HCT116 (cell line): ENCODE results near the gene CYP2U1. TPM values are rescaled to one million over a fixed set of nuclear protein-coding genes. Genes with fewer than 3 reads are reported as not detected.

Experiments used
- ATAC-seq: fragments of 200-7000 bp; cut with Tn5 transposase; 2 replicates; pipeline ENCODE4 v1.9.1; 2020; ENCODE audit warnings: mild to moderate bottlenecking, moderate library complexity
- BruUV-seq: library from RNA; stranded (reverse); fragments of 400-500 nt; replicated peaks from 2 replicates; lab custom pipeline; 2021; lab: Mats Ljungman, UMichigan
- CTCF ChIA-PET: fragments of 300-600 bp; sonication (Branson Sonifier 250); formaldehyde crosslinking; loops from one replicate; lab custom pipeline; 2021; ENCODE audit warnings: antibody characterized with exemption; lab: Charles Lee
- POLR2A ChIA-PET: fragments of 300-600, 350-600 bp; sonication (Branson Sonifier 250); formaldehyde crosslinking; loops from one replicate; lab custom pipeline; 2021; ENCODE audit warnings: antibody characterized with exemption; lab: Charles Lee
- RAD21 ChIA-PET, 2 experiments: fragments of 300-600 bp; sonication (Branson Sonifier 250); formaldehyde crosslinking; loops; one replicate each; lab custom pipeline; 2023; ENCODE audit warnings: low total read pairs in 2 of 2; ENCODE audit not compliant: uncharacterized antibody in 2 of 2, unreplicated experiment in 2 of 2, low non-redundant PET in 1 of 2; lab: Charles Lee
- DNase-seq: peaks from one replicate; pipeline ENCODE4 v3.0.0-alpha.2; 2010; ENCODE audit warnings: low read depth, low spot score
- H2AFZ ChIP-seq: fragments of 200-600 bp; shearing (Covaris generic), sonication (generic); 2 replicates; pipeline ENCODE4 v1.6.1; 2017; ENCODE audit warnings: low read depth, mixed run types, mixed read lengths, antibody characterized with exemption, low read length; ENCODE audit not compliant: poor library complexity, severe bottlenecking
- H3K27ac ChIP-seq: 2 replicates; pipeline ENCODE4 v1.5.1; 2012; ENCODE audit warnings: low read depth, low read length
- H3K27me3 ChIP-seq: fragments of 200-600 bp; sonication (generic); 2 replicates; pipeline ENCODE4 v1.6.1; 2016; ENCODE audit warnings: mixed run types, low read length, mixed read lengths; ENCODE audit not compliant: insufficient read depth
- H3K36me3 ChIP-seq, 2 experiments: fragments of 200-500 bp in 1 of 2; fragments of 200-600 bp in 1 of 2; sonication (Bioruptor generic) in 1 of 2; sonication (generic) in 1 of 2; 2 replicates each; pipeline versions ENCODE4 v1.5.1 to v1.6.1; 2014 to 2016; ENCODE audit warnings: low read length in 2 of 2, inconsistent platforms in 1 of 2, mixed read lengths in 1 of 2, mixed run types in 1 of 2; ENCODE audit not compliant: insufficient read depth in 2 of 2, control insufficient read depth in 1 of 2
- H3K4me1 ChIP-seq, 2 experiments: fragments of 200-600 bp in 1 of 2; sonication (generic) in 1 of 2; 2 replicates each; pipeline versions ENCODE4 v1.5.1 to v1.6.1; 2012 to 2017; ENCODE audit warnings: low read length in 2 of 2, inconsistent platforms in 1 of 2, mild to moderate bottlenecking in 1 of 2, mixed read lengths in 1 of 2, mixed run types in 1 of 2, moderate library complexity in 1 of 2; ENCODE audit not compliant: insufficient read depth in 2 of 2, control insufficient read depth in 1 of 2
- H3K4me2 ChIP-seq: fragments of 200-600 bp; sonication (generic); 2 replicates; pipeline ENCODE4 v1.6.1; 2017; ENCODE audit warnings: mixed run types, low read length, mixed read lengths
- H3K4me3 ChIP-seq, 2 experiments: fragments of 200-600 bp in 1 of 2; sonication (generic) in 1 of 2; replicated peaks in 1 of 2; 2 replicates each; pipeline ENCODE4 v1.5.1; 2011 to 2016; ENCODE audit warnings: low read length in 2 of 2, control low read depth in 1 of 2, low read depth in 1 of 2, mild to moderate bottlenecking in 1 of 2, mixed read lengths in 1 of 2, mixed run types in 1 of 2
- H3K79me2 ChIP-seq: fragments of 200-600 bp; sonication (generic); 2 replicates; pipeline ENCODE4 v1.6.1; 2017; ENCODE audit warnings: mild to moderate bottlenecking, mixed run types, low read length, moderate library complexity, mixed read lengths; ENCODE audit not compliant: insufficient read depth
- H3K9ac ChIP-seq: fragments of 200-600 bp; sonication (generic); 2 replicates; pipeline ENCODE4 v1.6.1; 2016; ENCODE audit warnings: low read length, mixed read lengths
- H3K9me2 ChIP-seq: fragments of 200-600 bp; sonication (generic), shearing (Covaris generic); 2 replicates; pipeline ENCODE4 v1.6.1; 2017; ENCODE audit warnings: mixed run types, mild to moderate bottlenecking, moderate library complexity; ENCODE audit not compliant: insufficient read depth
- H3K9me3 ChIP-seq, 2 experiments: fragments of 200-500 bp in 1 of 2; fragments of 200-600 bp in 1 of 2; sonication (Bioruptor generic) in 1 of 2; sonication (generic) in 1 of 2; 2 replicates each; pipeline ENCODE4 v1.6.1; 2014 to 2017; ENCODE audit warnings: low read length in 2 of 2, mixed read lengths in 2 of 2, inconsistent platforms in 1 of 2, low read depth in 1 of 2, mild to moderate bottlenecking in 1 of 2, mixed run types in 1 of 2, moderate library complexity in 1 of 2; ENCODE audit not compliant: control insufficient read depth in 1 of 2, insufficient read depth in 1 of 2
- H4K20me1 ChIP-seq: fragments of 200-600 bp; sonication (generic), shearing (Covaris generic); 2 replicates; pipeline ENCODE4 v1.6.1; 2017; ENCODE audit warnings: mixed run types, mild to moderate bottlenecking, moderate library complexity; ENCODE audit not compliant: insufficient read depth
- POLR2AphosphoS5 ChIP-seq: IDR thresholded peaks from 2 replicates; pipeline ENCODE4 v1.6.1; 2011; ENCODE audit warnings: mild to moderate bottlenecking, low read depth, low read length, moderate library complexity
- SIN3A ChIP-seq: IDR thresholded peaks from 2 replicates; pipeline ENCODE4 v1.6.1; 2012; ENCODE audit warnings: low read depth
- SP1 ChIP-seq: IDR thresholded peaks from 2 replicates; pipeline ENCODE4 v1.6.1; 2012; ENCODE audit warnings: low read depth
- SRF ChIP-seq: IDR thresholded peaks from 2 replicates; pipeline ENCODE4 v1.6.1; 2012; ENCODE audit warnings: low read depth
- ZBTB33 ChIP-seq: IDR thresholded peaks from 2 replicates; pipeline ENCODE4 v1.6.1; 2011; ENCODE audit warnings: mild to moderate bottlenecking, low read length, moderate library complexity; ENCODE audit not compliant: insufficient replicate concordance; ENCODE audit errors: extremely low read depth
- ZFX ChIP-seq: fragments of 450-650 bp; IDR thresholded peaks from 2 replicates; pipeline ENCODE4 v1.6.1; 2017
- ZNF274 ChIP-seq: fragments of 200-500 bp; sonication (Bioruptor generic); IDR thresholded peaks from 2 replicates; pipeline ENCODE4 v1.6.1; 2014; ENCODE audit warnings: mild to moderate bottlenecking, low read depth, low read length, inconsistent platforms
- intact Hi-C: fragments of 100-400 bp; cut with micrococcal nuclease; formaldehyde crosslinking; loops from 2 replicates; pipeline ENCODE4 v1.10.0; 2022
- total RNA-seq: library from RNA; stranded (reverse); gene quantifications from one replicate; pipeline ENCODE4 v1.2.1, GENCODE V29; 2021; ENCODE audit not compliant: unreplicated experiment
- TF ChIP-seq, protein P1 (sequence below): IDR thresholded peaks from 2 replicates; pipeline ENCODE4 v1.6.1; 2012

The CYP2U1 gene
- total RNA-seq, 1 experiment from 2014 or later: 4.0 TPM

DNA sequence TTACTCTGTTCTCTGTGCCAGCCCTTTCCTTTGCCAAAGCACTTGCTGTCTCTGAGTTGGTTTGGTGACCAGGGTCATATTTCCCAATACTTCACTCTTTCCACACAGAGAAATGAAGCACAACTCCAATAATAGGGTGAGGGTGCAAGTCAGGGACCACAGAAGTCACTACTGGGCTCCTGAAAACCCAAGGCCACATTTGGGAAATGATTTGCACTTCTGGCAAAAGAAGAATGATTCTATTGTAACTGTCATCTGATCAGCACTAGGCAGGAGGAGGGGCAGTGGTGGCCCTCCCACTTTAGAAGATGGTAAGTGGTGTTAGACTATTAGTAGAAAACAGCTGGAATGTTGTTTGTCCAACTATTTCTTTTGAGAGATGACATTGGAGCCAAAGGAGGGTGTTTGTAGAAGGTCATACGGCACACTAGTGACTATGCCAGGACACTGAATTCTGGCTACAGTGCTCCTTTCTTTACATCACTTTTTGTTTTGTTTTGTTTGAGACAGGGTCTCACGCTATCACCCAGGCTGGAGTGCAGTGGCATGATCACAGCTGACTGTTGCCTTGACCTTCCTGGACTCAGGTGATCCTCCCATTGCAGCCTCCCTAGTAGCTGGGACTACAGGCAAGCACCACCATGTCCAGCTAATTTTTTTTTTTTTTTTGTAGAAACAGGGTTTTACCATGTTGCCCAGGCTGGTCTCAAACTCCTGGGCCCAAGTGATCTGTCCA is 47.5 kb downstream of the CYP2U1 start:
- POLR2A ChIA-PET: no interaction called here
- CTCF ChIA-PET: no interaction called here
- TF ChIP-seq SP1 (no peak), SIN3A (no peak), ZBTB33 (no peak), ZFX (no peak), POLR2AphosphoS5 (no peak), ZNF274 (no peak), SRF (no peak)
- TF ChIP-seq, protein P1, sequence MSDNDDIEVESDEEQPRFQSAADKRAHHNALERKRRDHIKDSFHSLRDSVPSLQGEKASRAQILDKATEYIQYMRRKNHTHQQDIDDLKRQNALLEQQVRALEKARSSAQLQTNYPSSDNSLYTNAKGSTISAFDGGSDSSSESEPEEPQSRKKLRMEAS: no peak
- TF ChIP-seq, all 23 proteins: peak for 0
- Histone ChIP-seq H3K9me2 (no peaks in the 10 kb centered on the region), H3K9me3 (no peaks in the 10 kb centered on the region), H3K27ac (no peak overlapping the region), H4K20me1 (no peaks in the 10 kb centered on the region), H3K27me3 (no peaks in the 10 kb centered on the region), H3K4me2 (no peak overlapping the region), H3K79me2 (no peaks in the 10 kb centered on the region), H2AFZ (no peak overlapping the region), H3K9ac (no peak overlapping the region), H3K4me1 (no peaks in the 10 kb centered on the region), H3K36me3 (no peaks in the 10 kb centered on the region), H3K4me3 (no peak overlapping the region)
- ATAC-seq (no peak), DNase-seq (no peak)
- intact Hi-C loops: no loop called here
- RAD21 ChIA-PET: no interaction called here
- no TSS peak for BruUV-seq
